Bronchial epithelial cell (primary cell): ENCODE results near the gene MYMK. TPM values are rescaled to one million over a fixed set of nuclear protein-coding genes. Genes with fewer than 3 reads are reported as not detected.

Experiments used
- DNase-seq: peaks from one replicate; pipeline ENCODE4 v3.0.0-alpha.2; 2010; ENCODE audit warnings: low read depth
- FAIRE-seq: peaks from 2 replicates; lab custom pipeline; 2011; peaks lifted over from hg19 to GRCh38; lab: Jason Lieb, UNC
- H3K27me3 ChIP-seq: 2 replicates; pipeline ENCODE4 v1.5.1; 2011; ENCODE audit warnings: low read length; ENCODE audit not compliant: control insufficient read depth, insufficient read depth
- H3K36me3 ChIP-seq: 2 replicates; pipeline ENCODE4 v1.5.1; 2011; ENCODE audit warnings: low read length; ENCODE audit not compliant: control insufficient read depth, insufficient read depth
- H3K4me3 ChIP-seq: 2 replicates; pipeline ENCODE4 v1.5.1; 2011; ENCODE audit warnings: mild to moderate bottlenecking, low read depth, low read length, control low read depth
- total RNA-seq: library from RNA; depleted of rRNA; stranded (reverse); fragments of >200 nt; gene quantifications from 2 replicates; pipeline ENCODE4 v1.2.1, GENCODE V29; 2014
- TF ChIP-seq, protein P1 (sequence below): IDR thresholded peaks from 2 replicates; pipeline ENCODE4 v1.5.1; 2011; ENCODE audit warnings: mild to moderate bottlenecking, moderate library complexity, low read length, control low read depth, inconsistent platforms; ENCODE audit not compliant: insufficient read depth, severe bottlenecking

The MYMK gene
- total RNA-seq, 1 donor from 2014 or later: not detected

- H3K36me3 ChIP-seq: no peaks in the 10 kb centered on the region
- DNase-seq (no peak), FAIRE-seq (no peak)
- TF ChIP-seq, protein P1, sequence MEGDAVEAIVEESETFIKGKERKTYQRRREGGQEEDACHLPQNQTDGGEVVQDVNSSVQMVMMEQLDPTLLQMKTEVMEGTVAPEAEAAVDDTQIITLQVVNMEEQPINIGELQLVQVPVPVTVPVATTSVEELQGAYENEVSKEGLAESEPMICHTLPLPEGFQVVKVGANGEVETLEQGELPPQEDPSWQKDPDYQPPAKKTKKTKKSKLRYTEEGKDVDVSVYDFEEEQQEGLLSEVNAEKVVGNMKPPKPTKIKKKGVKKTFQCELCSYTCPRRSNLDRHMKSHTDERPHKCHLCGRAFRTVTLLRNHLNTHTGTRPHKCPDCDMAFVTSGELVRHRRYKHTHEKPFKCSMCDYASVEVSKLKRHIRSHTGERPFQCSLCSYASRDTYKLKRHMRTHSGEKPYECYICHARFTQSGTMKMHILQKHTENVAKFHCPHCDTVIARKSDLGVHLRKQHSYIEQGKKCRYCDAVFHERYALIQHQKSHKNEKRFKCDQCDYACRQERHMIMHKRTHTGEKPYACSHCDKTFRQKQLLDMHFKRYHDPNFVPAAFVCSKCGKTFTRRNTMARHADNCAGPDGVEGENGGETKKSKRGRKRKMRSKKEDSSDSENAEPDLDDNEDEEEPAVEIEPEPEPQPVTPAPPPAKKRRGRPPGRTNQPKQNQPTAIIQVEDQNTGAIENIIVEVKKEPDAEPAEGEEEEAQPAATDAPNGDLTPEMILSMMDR: no peak
- no peak overlapping the region for H3K4me3 ChIP-seq
- H3K27me3 ChIP-seq: peaks cover 3% of the 10 kb centered on the region
These were observed 13.7 kb downstream of the MYMK start for GRCh38 chr9:133510926-133511505.

GRCh38 chr9:133509179-133510083 is 15.3 kb downstream of the MYMK start:
- TF ChIP-seq, protein P1: no peak
- H3K27me3 ChIP-seq: peaks cover 3% of the 10 kb centered on the region
- FAIRE-seq (no peak), DNase-seq (peak; percentile 17)
- H3K4me3 ChIP-seq: no peak overlapping the region
- no peaks in the 10 kb centered on the region for H3K36me3 ChIP-seq

GRCh38 chr9:133508046-133508445 is 16.7 kb downstream of the MYMK start:
- FAIRE-seq: peak; percentile 80
- DNase-seq: no peak
- TF ChIP-seq, protein P1: no peak

GRCh38 chr9:133507246-133507965 is 17.4 kb downstream of the MYMK start:
- no peak for FAIRE-seq
- DNase-seq: no peak
- Histone ChIP-seq H3K27me3 (peaks cover 3% of the 10 kb centered on the region), H3K36me3 (no peaks in the 10 kb centered on the region), H3K4me3 (no peak overlapping the region)
- TF ChIP-seq, protein P1: no peak

More at GRCh38 chr9:133508046-133508445, 16.7 kb downstream of the MYMK start:
- Histone ChIP-seq H3K36me3 (no peaks in the 10 kb centered on the region), H3K4me3 (no peak overlapping the region), H3K27me3 (peaks cover 3% of the 10 kb centered on the region)

DNA sequence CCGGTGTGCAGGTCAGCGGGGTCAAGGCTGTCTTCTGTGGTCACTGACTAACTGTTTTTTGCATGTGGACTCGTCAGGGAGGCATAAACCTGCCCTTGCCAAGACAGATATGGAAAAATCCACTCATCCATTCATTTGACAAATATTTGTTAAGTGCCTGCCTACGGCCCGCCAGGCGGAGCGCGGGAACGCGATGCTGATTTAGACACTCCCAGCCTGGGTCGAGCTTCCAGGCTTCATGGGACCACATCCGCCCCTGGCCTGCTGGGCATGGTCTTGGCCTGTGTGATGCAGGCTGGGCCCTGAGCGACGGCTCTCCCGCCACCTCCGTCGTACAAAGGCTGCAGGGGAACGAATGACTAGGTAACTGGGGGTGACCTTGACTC is 18.1 kb downstream of the MYMK start:
- Histone ChIP-seq H3K4me3 (no peak overlapping the region), H3K27me3 (peaks cover 3% of the 10 kb centered on the region), H3K36me3 (no peaks in the 10 kb centered on the region)
- TF ChIP-seq, protein P1: no peak
- FAIRE-seq: no peak
- no peak for DNase-seq
